H1 (cell line): ENCODE data around the gene PRMT2. TPM values are rescaled to one million over a fixed set of nuclear protein-coding genes. Genes with fewer than 3 reads are reported as not detected.

ENCODE experiments used
- CHD1 ChIP-seq: IDR thresholded peaks from 2 replicates; pipeline ENCODE4 v1.6.1; 2012; ENCODE audit warnings: low read depth, low read length, improper control_type of control experiment
- CHD7 ChIP-seq: fragments of 300-600 bp; sonication (generic); IDR thresholded peaks from 2 replicates; pipeline ENCODE4 v1.7.1; 2012; ENCODE audit warnings: low read length, moderate library complexity, mild to moderate bottlenecking, inconsistent platforms; ENCODE audit not compliant: insufficient replicate concordance
- CREB1 ChIP-seq: IDR thresholded peaks from 2 replicates; pipeline ENCODE4 v1.6.1; 2012; ENCODE audit warnings: inconsistent platforms
- HDAC2 ChIP-seq, 2 experiments: fragments of 300-600 bp in 1 of 2; sonication (generic) in 1 of 2; IDR thresholded peaks; 2 replicates each; pipeline ENCODE4 v1.6.1; 2011 to 2012; ENCODE audit warnings: low read depth in 2 of 2, low read length in 2 of 2, mild to moderate bottlenecking in 2 of 2, moderate library complexity in 2 of 2, borderline replicate concordance in 1 of 2, inconsistent platforms in 1 of 2
- POU5F1 ChIP-seq: IDR thresholded peaks from 2 replicates; pipeline ENCODE4 v1.6.1; 2011; ENCODE audit warnings: low read depth, mild to moderate bottlenecking, low read length, moderate library complexity
- SAP30 ChIP-seq: fragments of 300-600 bp; sonication (generic); IDR thresholded peaks from 2 replicates; pipeline ENCODE4 v1.7.1; 2012; ENCODE audit warnings: low read length, moderate library complexity, mild to moderate bottlenecking, inconsistent platforms; ENCODE audit not compliant: insufficient read depth, insufficient replicate concordance
- TAF1 ChIP-seq: IDR thresholded peaks from 2 replicates; pipeline ENCODE4 v1.6.1; 2011; ENCODE audit warnings: mild to moderate bottlenecking, low read depth, low read length
- polyA plus RNA-seq, 7 experiments: library from polyadenylated mRNA; depleted of rRNA in 3 of 7; stranded (reverse) in 5 of 7; unstranded in 2 of 7; fragments of >200 nt in 5 of 7; fragments of 200-250 nt in 2 of 7; gene quantifications; 1 replicate in 5 of 7; 2 replicates in 1 of 7; 4 replicates in 1 of 7; pipeline versions ENCODE4 v1.2.1 to v1.2.3, GENCODE V29; 2011 to 2013; ENCODE audit warnings: missing spikeins in 2 of 7, mixed read lengths in 2 of 7
- total RNA-seq: library from RNA; stranded (reverse); fragmentation: NEBNext Ultra II Directional; extraction: Animal tissue kit (Norgen Biotek cat#: 25700); gene quantifications from 2 replicates; pipeline ENCODE4 v1.2.1, GENCODE V29; 2021

Gene PRMT2
- total and polyA plus RNA-seq, 2 of the 8 experiments (the other 6 are each of a cell fraction or from before 2014, with no cell fraction given) = 45.8 to 59.2 TPM

- TF ChIP-seq CHD7 (no peak), HDAC2 (IDR thresholded peaks at IDR 0.05; ENCODE audit: borderline replicate concordance in 1 of 2, low read depth in 2 of 2, low read length in 2 of 2) (peak in 1 of 2 experiments; percentile 59; a peak in 1 of 4 replicates), POU5F1 (no peak), CREB1 (peak; percentile 68; the same call in 1 of the 2 replicates), CHD1 (no peak), SAP30 (peak; percentile 85), TAF1 (peak; percentile 95)
These were observed at the start of gene PRMT2 (continued) for GRCh38 chr21:46635324-46636180.
